ENCODE results near the gene ADGRB2.

ADGRB2 gene

GRCh38 chr1:31783846-31784245 is 19.7 kb upstream of the ADGRB2 start:
- DNase-seq (ENCODE audit: low read depth in 1 of 2, low spot score in 1 of 2): no peak

GRCh38 chr1:31782421-31783410 is 18.6 kb upstream of the ADGRB2 start:
- DNase-seq (ENCODE audit: low read depth in 1 of 2, low spot score in 1 of 2): no peak

- no peak for DNase-seq (ENCODE audit: low read depth in 1 of 2, low spot score in 1 of 2)
Measured at GRCh38 chr1:31781756-31782371, 17.7 kb upstream of the ADGRB2 start.

- DNase-seq (ENCODE audit: low read depth in 1 of 2, low spot score in 1 of 2): no peak
Measured at GRCh38 chr1:31781138-31781755, 17.1 kb upstream of the ADGRB2 start.

- no peak for DNase-seq (ENCODE audit: low read depth in 1 of 2, low spot score in 1 of 2)
Measured at GRCh38 chr1:31780632-31781031, 16.5 kb upstream of the ADGRB2 start.

- DNase-seq (ENCODE audit: low read depth in 1 of 2, low spot score in 1 of 2): no peak
Measured at GRCh38 chr1:31779687-31780086, 15.5 kb upstream of the ADGRB2 start.

- no peak for DNase-seq (ENCODE audit: low read depth in 1 of 2, low spot score in 1 of 2)
Measured at GRCh38 chr1:31778763-31779488, 14.8 kb upstream of the ADGRB2 start.

GRCh38 chr1:31776516-31776915 is 12.4 kb upstream of the ADGRB2 start:
- no peak for DNase-seq (ENCODE audit: low read depth in 1 of 2, low spot score in 1 of 2)

- DNase-seq (ENCODE audit: low read depth in 1 of 2, low spot score in 1 of 2): no peak
Measured at GRCh38 chr1:31776032-31776431, 11.9 kb upstream of the ADGRB2 start.

- no peak for DNase-seq (ENCODE audit: low read depth in 1 of 2, low spot score in 1 of 2)
Measured at GRCh38 chr1:31775210-31775999, 11.3 kb upstream of the ADGRB2 start.

GRCh38 chr1:31774495-31774894 is 10.4 kb upstream of the ADGRB2 start:
- DNase-seq (ENCODE audit: low read depth in 1 of 2, low spot score in 1 of 2): no peak

GRCh38 chr1:31773861-31774260 is 9.7 kb upstream of the ADGRB2 start:
- DNase-seq (ENCODE audit: low read depth in 1 of 2, low spot score in 1 of 2): no peak

GRCh38 chr1:31772669-31773248 is 8.6 kb upstream of the ADGRB2 start:
- DNase-seq (ENCODE audit: low read depth in 1 of 2, low spot score in 1 of 2): no peak

GRCh38 chr1:31771891-31772668 is 7.9 kb upstream of the ADGRB2 start:
- DNase-seq (ENCODE audit: low read depth in 1 of 2, low spot score in 1 of 2): peak; percentile 37 to 38

GRCh38 chr1:31769720-31770390 is 5.7 kb upstream of the ADGRB2 start:
- no peak for DNase-seq (ENCODE audit: low read depth in 1 of 2, low spot score in 1 of 2)

GRCh38 chr1:31768939-31769704 is 5.0 kb upstream of the ADGRB2 start:
- DNase-seq (ENCODE audit: low read depth in 1 of 2, low spot score in 1 of 2): no peak

- DNase-seq (ENCODE audit: low read depth in 1 of 2, low spot score in 1 of 2): no peak
Measured at GRCh38 chr1:31768407-31768907, 4.3 kb upstream of the ADGRB2 start.

GRCh38 chr1:31767225-31767624 is 3.1 kb upstream of the ADGRB2 start:
- DNase-seq (ENCODE audit: low read depth in 1 of 2, low spot score in 1 of 2): no peak

Measured in activated CD4-positive, alpha-beta T cell treated with anti-CD3 and anti-CD28 coated beads, Interleukin-2, amount 50 U/mL, for 24 hours (primary cell).